HCT116 (cell line): ENCODE data around the gene ITIH4. TPM values are rescaled to one million over a fixed set of nuclear protein-coding genes. Genes with fewer than 3 reads are reported as not detected.

Source experiments
- ATAC-seq: fragments of 200-7000 bp; cut with Tn5 transposase; 2 replicates; pipeline ENCODE4 v1.9.1; 2020; ENCODE audit warnings: mild to moderate bottlenecking, moderate library complexity
- BruUV-seq: library from RNA; stranded (reverse); fragments of 400-500 nt; replicated peaks from 2 replicates; lab custom pipeline; 2021; lab: Mats Ljungman, UMichigan
- CTCF ChIA-PET: fragments of 300-600 bp; sonication (Branson Sonifier 250); formaldehyde crosslinking; loops from one replicate; lab custom pipeline; 2021; ENCODE audit warnings: antibody characterized with exemption; lab: Charles Lee
- POLR2A ChIA-PET: fragments of 300-600, 350-600 bp; sonication (Branson Sonifier 250); formaldehyde crosslinking; loops from one replicate; lab custom pipeline; 2021; ENCODE audit warnings: antibody characterized with exemption; lab: Charles Lee
- RAD21 ChIA-PET, 2 experiments: fragments of 300-600 bp; sonication (Branson Sonifier 250); formaldehyde crosslinking; loops; one replicate each; lab custom pipeline; 2023; ENCODE audit warnings: low total read pairs in 2 of 2; ENCODE audit not compliant: uncharacterized antibody in 2 of 2, unreplicated experiment in 2 of 2, low non-redundant PET in 1 of 2; lab: Charles Lee
- DNase-seq: peaks from one replicate; pipeline ENCODE4 v3.0.0-alpha.2; 2010; ENCODE audit warnings: low read depth, low spot score
- H2AFZ ChIP-seq: fragments of 200-600 bp; shearing (Covaris generic), sonication (generic); 2 replicates; pipeline ENCODE4 v1.6.1; 2017; ENCODE audit warnings: low read depth, mixed run types, mixed read lengths, antibody characterized with exemption, low read length; ENCODE audit not compliant: poor library complexity, severe bottlenecking
- H3K27ac ChIP-seq: 2 replicates; pipeline ENCODE4 v1.5.1; 2012; ENCODE audit warnings: low read depth, low read length
- H3K27me3 ChIP-seq: fragments of 200-600 bp; sonication (generic); 2 replicates; pipeline ENCODE4 v1.6.1; 2016; ENCODE audit warnings: mixed run types, low read length, mixed read lengths; ENCODE audit not compliant: insufficient read depth
- H3K36me3 ChIP-seq, 2 experiments: fragments of 200-500 bp in 1 of 2; fragments of 200-600 bp in 1 of 2; sonication (Bioruptor generic) in 1 of 2; sonication (generic) in 1 of 2; 2 replicates each; pipeline versions ENCODE4 v1.5.1 to v1.6.1; 2014 to 2016; ENCODE audit warnings: low read length in 2 of 2, inconsistent platforms in 1 of 2, mixed read lengths in 1 of 2, mixed run types in 1 of 2; ENCODE audit not compliant: insufficient read depth in 2 of 2, control insufficient read depth in 1 of 2
- H3K4me1 ChIP-seq, 2 experiments: fragments of 200-600 bp in 1 of 2; sonication (generic) in 1 of 2; 2 replicates each; pipeline versions ENCODE4 v1.5.1 to v1.6.1; 2012 to 2017; ENCODE audit warnings: low read length in 2 of 2, inconsistent platforms in 1 of 2, mild to moderate bottlenecking in 1 of 2, mixed read lengths in 1 of 2, mixed run types in 1 of 2, moderate library complexity in 1 of 2; ENCODE audit not compliant: insufficient read depth in 2 of 2, control insufficient read depth in 1 of 2
- H3K4me2 ChIP-seq: fragments of 200-600 bp; sonication (generic); 2 replicates; pipeline ENCODE4 v1.6.1; 2017; ENCODE audit warnings: mixed run types, low read length, mixed read lengths
- H3K4me3 ChIP-seq, 2 experiments: fragments of 200-600 bp in 1 of 2; sonication (generic) in 1 of 2; replicated peaks in 1 of 2; 2 replicates each; pipeline ENCODE4 v1.5.1; 2011 to 2016; ENCODE audit warnings: low read length in 2 of 2, control low read depth in 1 of 2, low read depth in 1 of 2, mild to moderate bottlenecking in 1 of 2, mixed read lengths in 1 of 2, mixed run types in 1 of 2
- H3K79me2 ChIP-seq: fragments of 200-600 bp; sonication (generic); 2 replicates; pipeline ENCODE4 v1.6.1; 2017; ENCODE audit warnings: mild to moderate bottlenecking, mixed run types, low read length, moderate library complexity, mixed read lengths; ENCODE audit not compliant: insufficient read depth
- H3K9ac ChIP-seq: fragments of 200-600 bp; sonication (generic); 2 replicates; pipeline ENCODE4 v1.6.1; 2016; ENCODE audit warnings: low read length, mixed read lengths
- H3K9me2 ChIP-seq: fragments of 200-600 bp; sonication (generic), shearing (Covaris generic); 2 replicates; pipeline ENCODE4 v1.6.1; 2017; ENCODE audit warnings: mixed run types, mild to moderate bottlenecking, moderate library complexity; ENCODE audit not compliant: insufficient read depth
- H3K9me3 ChIP-seq, 2 experiments: fragments of 200-500 bp in 1 of 2; fragments of 200-600 bp in 1 of 2; sonication (Bioruptor generic) in 1 of 2; sonication (generic) in 1 of 2; 2 replicates each; pipeline ENCODE4 v1.6.1; 2014 to 2017; ENCODE audit warnings: low read length in 2 of 2, mixed read lengths in 2 of 2, inconsistent platforms in 1 of 2, low read depth in 1 of 2, mild to moderate bottlenecking in 1 of 2, mixed run types in 1 of 2, moderate library complexity in 1 of 2; ENCODE audit not compliant: control insufficient read depth in 1 of 2, insufficient read depth in 1 of 2
- H4K20me1 ChIP-seq: fragments of 200-600 bp; sonication (generic), shearing (Covaris generic); 2 replicates; pipeline ENCODE4 v1.6.1; 2017; ENCODE audit warnings: mixed run types, mild to moderate bottlenecking, moderate library complexity; ENCODE audit not compliant: insufficient read depth
- CEBPB ChIP-seq: IDR thresholded peaks from 2 replicates; pipeline ENCODE4 v1.6.1; 2012; ENCODE audit warnings: low read depth
- EGR1 ChIP-seq: IDR thresholded peaks from 2 replicates; pipeline ENCODE4 v1.6.1; 2012; ENCODE audit warnings: low read depth
- ELF1 ChIP-seq: IDR thresholded peaks from 2 replicates; pipeline ENCODE4 v1.6.1; 2012; ENCODE audit warnings: low read depth, borderline replicate concordance
- EZH2 ChIP-seq: fragments of 200-600 bp; sonication (generic); IDR thresholded peaks from 2 replicates; pipeline ENCODE4 v1.6.1; 2017; ENCODE audit warnings: antibody characterized with exemption, mixed run types
- FOSL1 ChIP-seq: IDR thresholded peaks from 2 replicates; pipeline ENCODE4 v1.6.1; 2012; ENCODE audit warnings: low read depth
- JUND ChIP-seq: IDR thresholded peaks from 2 replicates; pipeline ENCODE4 v1.6.1; 2012
- POLR2A ChIP-seq: IDR thresholded peaks from 2 replicates; pipeline ENCODE4 v1.7.0; 2011; ENCODE audit warnings: borderline replicate concordance; ENCODE audit not compliant: insufficient read depth, insufficient read length; ENCODE audit errors: extremely low read depth
- POLR2AphosphoS5 ChIP-seq: IDR thresholded peaks from 2 replicates; pipeline ENCODE4 v1.6.1; 2011; ENCODE audit warnings: mild to moderate bottlenecking, low read depth, low read length, moderate library complexity
- SIN3A ChIP-seq: IDR thresholded peaks from 2 replicates; pipeline ENCODE4 v1.6.1; 2012; ENCODE audit warnings: low read depth
- SP1 ChIP-seq: IDR thresholded peaks from 2 replicates; pipeline ENCODE4 v1.6.1; 2012; ENCODE audit warnings: low read depth
- TCF7L2 ChIP-seq: IDR thresholded peaks from 2 replicates; pipeline ENCODE4 v1.7.0; 2011; ENCODE audit warnings: borderline replicate concordance, inconsistent platforms; ENCODE audit not compliant: insufficient read depth, insufficient read length; ENCODE audit errors: extremely low read depth
- YY1 ChIP-seq: IDR thresholded peaks from 2 replicates; pipeline ENCODE4 v1.6.1; 2011; ENCODE audit warnings: low read length, low read depth, moderate library complexity, mild to moderate bottlenecking; ENCODE audit not compliant: insufficient replicate concordance; ENCODE audit errors: extremely low read depth
- ZFX ChIP-seq: fragments of 450-650 bp; IDR thresholded peaks from 2 replicates; pipeline ENCODE4 v1.6.1; 2017
- intact Hi-C: fragments of 100-400 bp; cut with micrococcal nuclease; formaldehyde crosslinking; loops from 2 replicates; pipeline ENCODE4 v1.10.0; 2022
- total RNA-seq: library from RNA; stranded (reverse); gene quantifications from one replicate; pipeline ENCODE4 v1.2.1, GENCODE V29; 2021; ENCODE audit not compliant: unreplicated experiment
- TF ChIP-seq, protein P1 (sequence below): IDR thresholded peaks from 2 replicates; pipeline ENCODE4 v1.6.1; 2012; ENCODE audit warnings: low read depth
- TF ChIP-seq, protein P2 (sequence below): IDR thresholded peaks from 2 replicates; pipeline ENCODE4 v1.6.1; 2012

Gene ITIH4
- total RNA-seq, 1 experiment from 2014 or later, result 4.1 TPM

DNA sequence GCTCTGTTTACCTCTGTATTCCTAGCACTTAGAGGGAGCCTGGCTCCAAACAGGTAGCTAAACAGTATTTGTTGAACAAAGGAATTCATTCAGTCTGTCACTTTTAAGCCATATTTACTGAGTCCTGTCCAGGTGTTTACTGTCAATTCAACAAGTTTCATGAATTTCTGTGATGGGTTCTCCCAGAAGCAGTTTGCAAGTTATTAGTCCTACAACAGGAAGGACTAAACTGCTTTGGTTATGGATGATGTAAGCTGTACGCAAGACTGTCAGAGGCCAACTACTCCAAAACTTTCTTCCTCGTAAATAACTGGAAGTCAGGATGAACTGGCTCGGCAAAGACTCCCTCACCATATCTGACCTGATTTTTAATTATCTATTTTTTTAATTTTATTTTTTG lies 41.8 kb upstream of the ITIH4 start:
- no peak overlapping the region for H3K9ac ChIP-seq
- BruUV-seq, result no TSS peak
- H2AFZ ChIP-seq, result no peak overlapping the region
- TF ChIP-seq EZH2 (no peak), CEBPB (peak; percentile 69; the same call in 1 of the 2 replicates)
- TF ChIP-seq, all 23 proteins: peak for 1
- Histone ChIP-seq H3K36me3 (no peaks in the 10 kb centered on the region), H3K27me3 (no peaks in the 10 kb centered on the region), H3K4me3 (no peak overlapping the region), H4K20me1 (no peaks in the 10 kb centered on the region), H3K4me1 (no peaks in the 10 kb centered on the region; a peak in 1 of 4 replicates), H3K27ac (no peak overlapping the region), H3K9me3 (no peaks in the 10 kb centered on the region), H3K9me2 (no peaks in the 10 kb centered on the region), H3K79me2 (0 out of 2 replicates have a peak, but pooled peaks cover 3% of the 10 kb centered on the region), H3K4me2 (no peak overlapping the region)
- POLR2A ChIA-PET, result no interaction called here
- intact Hi-C loops, result no loop called here
- ATAC-seq (no peak), DNase-seq (no peak)
- RAD21 ChIA-PET, result no interaction called here
- CTCF ChIA-PET, result no interaction called here

DNA sequence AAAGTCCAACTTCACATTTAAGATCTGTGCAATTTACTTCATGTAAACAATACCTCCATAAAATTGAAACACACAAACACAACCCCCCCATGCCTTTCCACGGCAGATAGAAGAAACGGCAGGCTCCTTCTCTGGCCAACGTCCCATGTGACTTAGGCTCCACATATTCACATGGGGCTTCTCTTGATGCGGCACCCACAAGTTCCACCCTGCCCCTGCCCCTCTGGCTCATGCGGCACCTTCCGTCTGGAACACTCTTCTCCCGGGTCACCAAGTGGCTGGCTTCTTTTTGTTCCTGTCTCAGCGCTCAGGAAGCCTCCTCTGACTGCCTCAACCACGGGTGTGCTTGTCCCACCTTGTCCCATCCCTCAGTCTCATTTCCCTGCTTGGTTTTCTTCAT lies 41.3 kb upstream of the ITIH4 start:
- DNase-seq (no peak), ATAC-seq (no peak)
- Histone ChIP-seq H3K4me2 (no peak overlapping the region), H2AFZ (no peak overlapping the region), H3K4me3 (no peak overlapping the region), H3K9me3 (no peaks in the 10 kb centered on the region), H3K79me2 (0 out of 2 replicates have a peak, but pooled peaks cover 3% of the 10 kb centered on the region), H3K9ac (no peak overlapping the region), H3K27me3 (no peaks in the 10 kb centered on the region), H3K4me1 (no peaks in the 10 kb centered on the region; a peak in 1 of 4 replicates), H4K20me1 (no peaks in the 10 kb centered on the region), H3K9me2 (no peaks in the 10 kb centered on the region), H3K36me3 (no peaks in the 10 kb centered on the region), H3K27ac (no peak overlapping the region)
- BruUV-seq, result no TSS peak
- ChIA-PET CTCF (no interaction called here), RAD21 (no interaction called here), POLR2A (no interaction called here)
- TF ChIP-seq SIN3A, result no peak
- no peak for TF ChIP-seq EGR1
- no peak for TF ChIP-seq ELF1
- TF ChIP-seq JUND, result no peak
- TF ChIP-seq POLR2AphosphoS5, result no peak
- no peak for TF ChIP-seq POLR2A
- TF ChIP-seq FOSL1, result no peak
- TF ChIP-seq, protein P1, sequence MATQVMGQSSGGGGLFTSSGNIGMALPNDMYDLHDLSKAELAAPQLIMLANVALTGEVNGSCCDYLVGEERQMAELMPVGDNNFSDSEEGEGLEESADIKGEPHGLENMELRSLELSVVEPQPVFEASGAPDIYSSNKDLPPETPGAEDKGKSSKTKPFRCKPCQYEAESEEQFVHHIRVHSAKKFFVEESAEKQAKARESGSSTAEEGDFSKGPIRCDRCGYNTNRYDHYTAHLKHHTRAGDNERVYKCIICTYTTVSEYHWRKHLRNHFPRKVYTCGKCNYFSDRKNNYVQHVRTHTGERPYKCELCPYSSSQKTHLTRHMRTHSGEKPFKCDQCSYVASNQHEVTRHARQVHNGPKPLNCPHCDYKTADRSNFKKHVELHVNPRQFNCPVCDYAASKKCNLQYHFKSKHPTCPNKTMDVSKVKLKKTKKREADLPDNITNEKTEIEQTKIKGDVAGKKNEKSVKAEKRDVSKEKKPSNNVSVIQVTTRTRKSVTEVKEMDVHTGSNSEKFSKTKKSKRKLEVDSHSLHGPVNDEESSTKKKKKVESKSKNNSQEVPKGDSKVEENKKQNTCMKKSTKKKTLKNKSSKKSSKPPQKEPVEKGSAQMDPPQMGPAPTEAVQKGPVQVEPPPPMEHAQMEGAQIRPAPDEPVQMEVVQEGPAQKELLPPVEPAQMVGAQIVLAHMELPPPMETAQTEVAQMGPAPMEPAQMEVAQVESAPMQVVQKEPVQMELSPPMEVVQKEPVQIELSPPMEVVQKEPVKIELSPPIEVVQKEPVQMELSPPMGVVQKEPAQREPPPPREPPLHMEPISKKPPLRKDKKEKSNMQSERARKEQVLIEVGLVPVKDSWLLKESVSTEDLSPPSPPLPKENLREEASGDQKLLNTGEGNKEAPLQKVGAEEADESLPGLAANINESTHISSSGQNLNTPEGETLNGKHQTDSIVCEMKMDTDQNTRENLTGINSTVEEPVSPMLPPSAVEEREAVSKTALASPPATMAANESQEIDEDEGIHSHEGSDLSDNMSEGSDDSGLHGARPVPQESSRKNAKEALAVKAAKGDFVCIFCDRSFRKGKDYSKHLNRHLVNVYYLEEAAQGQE, result no peak
- TF ChIP-seq, protein P2, sequence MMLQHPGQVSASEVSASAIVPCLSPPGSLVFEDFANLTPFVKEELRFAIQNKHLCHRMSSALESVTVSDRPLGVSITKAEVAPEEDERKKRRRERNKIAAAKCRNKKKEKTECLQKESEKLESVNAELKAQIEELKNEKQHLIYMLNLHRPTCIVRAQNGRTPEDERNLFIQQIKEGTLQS, result no peak
- no peak for TF ChIP-seq SP1
- no peak for TF ChIP-seq TCF7L2
- TF ChIP-seq YY1, result no peak
- TF ChIP-seq ZFX, result no peak
- intact Hi-C loops, result no loop called here
